NCI-H2029 (cell line): ENCODE data around the gene PLEKHH2.
"Not testable (repeated sequence)": the region's sequence is repeated elsewhere in the genome, so short reads cannot be mapped to it uniquely, and the experiment has no call there.

Experiments used
- DNase-seq: peaks from one replicate; lab custom pipeline; 2025; lab: John Stamatoyannopoulos, UW

PLEKHH2 gene

GRCh38 chr2:43717322-43717721 is 80.3 kb downstream of the PLEKHH2 start:
- no peak for DNase-seq

GRCh38 chr2:43718530-43719124 is 81.6 kb downstream of the PLEKHH2 start:
- no peak for DNase-seq

GRCh38 chr2:43724728-43725526 is 87.9 kb downstream of the PLEKHH2 start:
- no peak for DNase-seq

GRCh38 chr2:43725711-43726246 is 88.7 kb downstream of the PLEKHH2 start:
- DNase-seq = no peak

- DNase-seq = not testable (repeated sequence)
Measured at GRCh38 chr2:43726961-43727633, 90.0 kb downstream of the PLEKHH2 start.

- no peak for DNase-seq
Measured at GRCh38 chr2:43727634-43728014, 90.6 kb downstream of the PLEKHH2 start.

- DNase-seq = no peak
Measured at GRCh38 chr2:43729491-43730174, 92.6 kb downstream of the PLEKHH2 start.

GRCh38 chr2:43731211-43731610 is 94.2 kb downstream of the PLEKHH2 start:
- DNase-seq = no peak

GRCh38 chr2:43736637-43737036 is 99.6 kb downstream of the PLEKHH2 start:
- DNase-seq = no peak

- DNase-seq = no peak
Measured at GRCh38 chr2:43737097-43737854, 100.2 kb downstream of the PLEKHH2 start.

GRCh38 chr2:43737855-43738254 is 100.8 kb downstream of the PLEKHH2 start:
- DNase-seq = no peak

- DNase-seq = no peak
Measured at GRCh38 chr2:43738257-43738656, 101.2 kb downstream of the PLEKHH2 start.

GRCh38 chr2:43743706-43744105 is 106.6 kb downstream of the PLEKHH2 start:
- no peak for DNase-seq

- no peak for DNase-seq
Measured at GRCh38 chr2:43745457-43745856, 108.4 kb downstream of the PLEKHH2 start.

GRCh38 chr2:43748333-43748732 is 111.3 kb downstream of the PLEKHH2 start:
- no peak for DNase-seq

GRCh38 chr2:43749583-43749982 is 112.5 kb downstream of the PLEKHH2 start:
- no peak for DNase-seq

- DNase-seq = no peak
Measured at GRCh38 chr2:43751476-43751990, 114.5 kb downstream of the PLEKHH2 start.

GRCh38 chr2:43752302-43752701 is 115.2 kb downstream of the PLEKHH2 start:
- DNase-seq = no peak

- DNase-seq = no peak
Measured at GRCh38 chr2:43754180-43754579, 117.1 kb downstream of the PLEKHH2 start.

- no peak for DNase-seq
Measured at GRCh38 chr2:43758739-43759138, 121.7 kb downstream of the PLEKHH2 start.

- no peak for DNase-seq
Measured at GRCh38 chr2:43759195-43759594, 122.1 kb downstream of the PLEKHH2 start.
